Naive thymus-derived CD4-positive, alpha-beta T cell (primary cell): ENCODE measurements around the gene XK. TPM values are rescaled to one million over a fixed set of nuclear protein-coding genes. Genes with fewer than 3 reads are reported as not detected.
"Not testable (repeated sequence)": the region's sequence is repeated elsewhere in the genome, so short reads cannot be mapped to it uniquely, and the experiment has no call there.

Experiments used
- ATAC-seq: fragments of 150-1000 bp; cut with Tn5 transposase; 2 replicates; pipeline ENCODE4 v1.10.0; 2021; ENCODE audit warnings: mild to moderate bottlenecking, moderate library complexity
- CTCF ChIA-PET: fragments of 350-600 bp; sonication (Branson Sonifier 250); formaldehyde crosslinking; loops from one replicate; lab custom pipeline; 2021; ENCODE audit warnings: antibody characterized with exemption; lab: Charles Lee
- POLR2A ChIA-PET: fragments of 350-600 bp; sonication (Branson Sonifier 250); formaldehyde crosslinking; loops from one replicate; lab custom pipeline; 2021; ENCODE audit warnings: antibody characterized with exemption, inconsistent platforms; lab: Charles Lee
- DNase-seq, 9 donors: peaks; one replicate each; pipeline versions ENCODE4 v3.0.0 to v3.0.0-alpha.2; 2020 to 2022; ENCODE audit warnings: mixed read lengths in 1 of 9
- H3K27ac ChIP-seq: one replicate; pipeline ENCODE4 v1.7.0; 2013; ENCODE audit warnings: mild to moderate bottlenecking, low read depth, low read length, moderate library complexity
- H3K27me3 ChIP-seq, 2 donors: one replicate each; pipeline ENCODE4 v1.7.0; 2013; ENCODE audit warnings: low read length in 2 of 2, mild to moderate bottlenecking in 2 of 2, moderate library complexity in 2 of 2; ENCODE audit not compliant: control insufficient read depth in 2 of 2, insufficient read depth in 2 of 2
- H3K36me3 ChIP-seq, 3 experiments: 1 replicate in 2 of 3; 2 replicates in 1 of 3; pipeline ENCODE4 v1.7.0; 2013; ENCODE audit warnings: low read length in 3 of 3, mild to moderate bottlenecking in 3 of 3, moderate library complexity in 1 of 3; ENCODE audit not compliant: insufficient read depth in 3 of 3, control insufficient read depth in 2 of 3
- H3K4me1 ChIP-seq, 2 donors: one replicate each; pipeline ENCODE4 v1.7.0; 2013; ENCODE audit warnings: low read length in 2 of 2, mild to moderate bottlenecking in 2 of 2, moderate library complexity in 1 of 2; ENCODE audit not compliant: control insufficient read depth in 2 of 2, insufficient read depth in 2 of 2
- H3K4me3 ChIP-seq: 2 replicates; pipeline ENCODE4 v1.7.0; 2013; ENCODE audit warnings: mild to moderate bottlenecking, low read length
- H3K9me3 ChIP-seq, 3 experiments: 1 replicate in 2 of 3; 2 replicates in 1 of 3; pipeline ENCODE4 v1.7.0; 2013; ENCODE audit warnings: low read length in 3 of 3; ENCODE audit not compliant: control insufficient read depth in 2 of 3
- H3K27ac Mint-ChIP-seq, 9 donors: one replicate each; pipeline ENCODE4 v1.8.0; 2020 to 2022; ENCODE audit warnings: mixed read lengths in 9 of 9, mild to moderate bottlenecking in 8 of 9, moderate library complexity in 5 of 9, inconsistent platforms in 2 of 9
- H3K27me3 Mint-ChIP-seq, 5 donors: one replicate each; pipeline ENCODE4 v1.8.0; 2021 to 2022; ENCODE audit warnings: mixed read lengths in 5 of 5, mild to moderate bottlenecking in 1 of 5
- H3K36me3 Mint-ChIP-seq, 5 donors: one replicate each; pipeline ENCODE4 v1.8.0; 2020 to 2022; ENCODE audit warnings: mixed read lengths in 5 of 5, mild to moderate bottlenecking in 3 of 5, inconsistent platforms in 1 of 5
- H3K4me1 Mint-ChIP-seq, 7 donors: one replicate each; pipeline ENCODE4 v1.8.0; 2020 to 2022; ENCODE audit warnings: mixed read lengths in 7 of 7, mild to moderate bottlenecking in 3 of 7, inconsistent platforms in 1 of 7
- H3K4me3 Mint-ChIP-seq, 10 donors: one replicate each; pipeline ENCODE4 v1.8.0; 2020 to 2022; ENCODE audit warnings: mild to moderate bottlenecking in 10 of 10, mixed read lengths in 10 of 10, moderate library complexity in 6 of 10, inconsistent platforms in 2 of 10
- H3K9me3 Mint-ChIP-seq, 11 donors: one replicate each; pipeline ENCODE4 v1.8.0; 2020 to 2022; ENCODE audit warnings: mixed read lengths in 11 of 11, mild to moderate bottlenecking in 4 of 11, inconsistent platforms in 1 of 11, moderate library complexity in 1 of 11
- intact Hi-C, 2 donors: fragments of 100-400 bp; cut with micrococcal nuclease; formaldehyde crosslinking; loops; one replicate each; pipeline ENCODE4 v1.15.1; 2023
- polyA plus RNA-seq, 2 donors: library from polyadenylated mRNA; unstranded; fragments of 300-500 nt; fragmentation: Illumina TruSeq; gene quantifications; one replicate each; pipeline ENCODE4 v1.2.3, GENCODE V29; 2021
- total RNA-seq, 6 experiments: library from RNA in 5 of 6; stranded (reverse) in 5 of 6; gene quantifications; 1 replicate in 5 of 6; 2 replicates in 1 of 6; pipeline ENCODE4 v1.2.3 and lab custom pipeline; 2021 to 2026

The XK gene
- total and polyA plus RNA-seq, 7 experiments from 2014 or later = 0.07 to 0.19 (median 0.17) TPM; not detected in 4

DNA sequence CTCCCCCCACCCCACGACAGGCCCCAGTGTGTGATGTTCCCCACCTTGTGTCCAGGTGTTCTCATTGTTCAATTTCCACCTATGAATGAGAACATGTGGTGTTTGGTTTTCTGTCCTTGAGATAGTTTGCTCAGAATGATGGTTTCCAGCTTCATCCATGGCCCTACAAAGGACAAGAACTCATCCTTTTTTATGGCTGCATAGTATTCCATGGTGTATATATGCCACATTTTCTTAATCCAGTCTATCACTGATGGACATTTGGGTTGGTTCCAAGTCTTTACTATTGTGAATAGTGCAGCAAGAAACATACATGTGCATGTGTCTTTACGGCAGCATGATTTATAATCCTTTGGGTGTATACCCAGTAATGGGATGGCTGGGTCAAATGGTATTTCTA is 34.7 kb upstream of the XK start:
- H3K4me1 ChIP-seq, POLR2A ChIA-PET, H3K27ac ChIP-seq, H3K9me3 Mint-ChIP-seq, H3K36me3 Mint-ChIP-seq, ATAC-seq, DNase-seq, H3K36me3 ChIP-seq, H3K4me1 Mint-ChIP-seq, H3K27me3 Mint-ChIP-seq, H3K27ac Mint-ChIP-seq, CTCF ChIA-PET, H3K27me3 ChIP-seq, H3K4me3 ChIP-seq, H3K4me3 Mint-ChIP-seq, H3K9me3 ChIP-seq, intact Hi-C loops: not testable (repeated sequence)

GRCh38 chrX:37651921-37652452 is 33.6 kb upstream of the XK start:
- ATAC-seq (no peak), DNase-seq (no peak)
- Mint-ChIP-seq H3K4me3 (no peak overlapping the region), H3K36me3 (no peaks in the 10 kb centered on the region), H3K4me1 (no peaks in the 10 kb centered on the region), H3K9me3 (peaks cover 0 to 5% (median 0%) of the 10 kb centered on the region in 11 donors), H3K27me3 (no peaks in the 10 kb centered on the region), H3K27ac (no peak overlapping the region)
- no peaks in the 10 kb centered on the region for H3K9me3 ChIP-seq
- POLR2A ChIA-PET = no interaction called here
- H3K27me3 ChIP-seq = no peaks in the 10 kb centered on the region
- H3K4me1 ChIP-seq = no peaks in the 10 kb centered on the region
- CTCF ChIA-PET = no interaction called here
- intact Hi-C loops = no loop called here
- no peaks in the 10 kb centered on the region for H3K36me3 ChIP-seq
- H3K27ac ChIP-seq = no peak overlapping the region
- H3K4me3 ChIP-seq = no peak overlapping the region

DNA sequence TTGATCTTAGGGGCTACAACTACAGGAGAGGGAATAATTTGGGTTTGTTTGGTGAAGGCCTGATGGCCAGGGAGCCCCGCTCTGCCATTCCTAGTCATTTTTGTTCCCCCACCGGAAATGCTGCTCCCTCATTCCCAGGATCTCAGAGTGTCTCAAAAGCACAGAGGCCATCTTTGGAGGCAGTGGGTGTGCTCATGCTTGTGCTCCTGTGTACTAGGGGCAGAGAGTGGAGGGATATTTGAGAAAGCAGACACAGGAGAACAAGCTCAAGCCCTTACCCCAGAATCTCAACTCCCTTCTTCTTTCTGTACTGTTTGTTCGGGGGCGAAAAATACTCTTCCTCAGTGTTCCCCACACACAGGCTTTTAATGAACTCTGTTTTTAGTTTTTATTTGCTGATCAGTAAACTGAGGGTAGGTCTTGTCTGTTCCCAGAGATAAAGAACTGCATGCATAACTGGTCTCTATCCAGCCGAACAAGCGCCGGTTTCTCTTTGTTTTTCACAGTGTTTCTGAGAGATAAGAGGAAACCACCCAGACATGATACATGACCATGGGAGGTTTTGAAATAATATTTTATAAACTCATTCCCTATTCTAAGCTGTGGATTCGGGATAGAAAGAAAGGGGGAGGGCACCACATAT is 32.9 kb upstream of the XK start:
- DNase-seq = no peak
- Histone ChIP-seq H3K27me3 (no peaks in the 10 kb centered on the region), H3K4me1 (no peaks in the 10 kb centered on the region), H3K36me3 (no peaks in the 10 kb centered on the region), H3K4me3 (no peak overlapping the region), H3K27ac (no peak overlapping the region), H3K9me3 (no peaks in the 10 kb centered on the region)
- H3K27ac Mint-ChIP-seq = no peak overlapping the region
- H3K9me3 Mint-ChIP-seq = peaks cover 0 to 5% (median 0%) of the 10 kb centered on the region in 11 donors
- H3K4me1 Mint-ChIP-seq = no peaks in the 10 kb centered on the region
- no peaks in the 10 kb centered on the region for H3K27me3 Mint-ChIP-seq
- ChIA-PET POLR2A (no interaction called here), CTCF (no interaction called here)
- no peak for ATAC-seq
- H3K4me3 Mint-ChIP-seq = no peak overlapping the region
- no peaks in the 10 kb centered on the region for H3K36me3 Mint-ChIP-seq
- intact Hi-C loops = no loop called here

GRCh38 chrX:37653397-37654085 is 32.0 kb upstream of the XK start:
- no peak for DNase-seq
- H3K4me1 ChIP-seq = no peaks in the 10 kb centered on the region
- ChIA-PET POLR2A (no interaction called here), CTCF (no interaction called here)
- no peak for ATAC-seq
- H3K27me3 ChIP-seq = no peaks in the 10 kb centered on the region
- Mint-ChIP-seq H3K9me3 (peaks cover 0 to 5% (median 0%) of the 10 kb centered on the region in 11 donors), H3K27me3 (no peaks in the 10 kb centered on the region), H3K27ac (no peak overlapping the region), H3K4me3 (no peak overlapping the region), H3K36me3 (no peaks in the 10 kb centered on the region), H3K4me1 (no peaks in the 10 kb centered on the region)
- H3K36me3 ChIP-seq = no peaks in the 10 kb centered on the region
- intact Hi-C loops = no loop called here
- H3K4me3 ChIP-seq = no peak overlapping the region
- no peak overlapping the region for H3K27ac ChIP-seq
- no peaks in the 10 kb centered on the region for H3K9me3 ChIP-seq

DNA sequence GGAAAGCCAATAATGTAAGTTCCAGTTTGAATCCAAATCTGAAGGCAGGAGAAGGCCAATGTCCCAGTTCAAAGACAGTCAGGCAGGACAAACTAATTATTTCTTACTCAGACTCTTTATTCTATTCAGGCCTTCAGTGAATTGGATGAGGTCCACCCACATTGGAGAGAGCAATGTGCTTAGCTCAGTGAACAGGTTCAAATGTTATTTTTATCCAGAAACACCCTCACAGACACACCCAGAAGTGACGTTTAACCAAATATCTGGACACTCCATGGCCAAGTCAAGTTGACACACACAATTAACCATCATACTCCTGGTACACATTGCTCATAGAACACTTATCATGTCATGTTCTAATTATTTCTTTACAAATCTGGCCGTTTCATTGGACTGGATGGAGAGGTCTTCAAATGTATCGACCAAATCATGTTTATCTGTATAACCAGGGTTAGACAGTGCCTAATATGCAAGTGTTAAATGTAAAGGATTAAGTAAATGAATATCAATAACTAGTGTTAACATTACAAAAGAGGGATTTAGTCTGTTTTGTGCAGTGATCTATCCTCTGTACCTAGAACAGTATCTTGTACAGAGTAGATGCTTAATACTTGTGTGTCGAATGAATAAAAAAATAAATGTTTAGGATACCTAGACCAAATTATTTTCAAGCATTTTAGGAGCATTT is 27.1 kb upstream of the XK start:
- Mint-ChIP-seq H3K27me3 (peaks cover 0 to 4% (median 0%) of the 10 kb centered on the region in 5 donors), H3K27ac (no peak overlapping the region), H3K4me3 (no peak overlapping the region), H3K36me3 (no peaks in the 10 kb centered on the region), H3K4me1 (no peaks in the 10 kb centered on the region), H3K9me3 (peaks cover 0 to 1% (median 0%) of the 10 kb centered on the region in 11 donors)
- no peak for DNase-seq
- no peak for ATAC-seq
- H3K4me3 ChIP-seq = no peak overlapping the region
- H3K27ac ChIP-seq = no peak overlapping the region
- no peaks in the 10 kb centered on the region for H3K27me3 ChIP-seq
- POLR2A ChIA-PET = no interaction called here
- H3K36me3 ChIP-seq = no peaks in the 10 kb centered on the region
- intact Hi-C loops = no loop called here
- no peaks in the 10 kb centered on the region for H3K9me3 ChIP-seq
- no peaks in the 10 kb centered on the region for H3K4me1 ChIP-seq
- CTCF ChIA-PET = no interaction called here

DNA sequence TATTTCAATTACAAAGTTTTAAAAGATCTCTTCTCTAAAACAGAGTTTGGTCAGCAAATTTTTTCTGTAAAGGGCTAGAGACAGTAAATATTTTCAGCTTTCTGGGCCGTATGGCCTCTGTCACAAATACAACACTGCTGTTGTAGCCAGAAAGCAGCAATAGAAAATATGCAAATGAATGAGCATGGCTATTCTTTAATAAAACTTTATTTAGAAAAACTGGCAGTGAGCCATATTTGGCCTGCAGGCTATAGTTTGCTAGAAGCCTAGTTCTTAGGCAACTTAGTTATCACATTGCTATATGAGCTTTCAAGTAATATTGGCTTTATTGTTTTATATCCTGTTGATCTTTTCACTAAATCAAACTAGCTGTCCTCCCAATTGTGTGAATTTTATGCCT is 26.5 kb upstream of the XK start:
- no peaks in the 10 kb centered on the region for H3K4me1 Mint-ChIP-seq
- intact Hi-C loops = no loop called here
- no peak overlapping the region for H3K4me3 Mint-ChIP-seq
- no peaks in the 10 kb centered on the region for H3K27me3 ChIP-seq
- no peaks in the 10 kb centered on the region for H3K36me3 ChIP-seq
- ATAC-seq (no peak), DNase-seq (no peak)
- CTCF ChIA-PET = no interaction called here
- no peaks in the 10 kb centered on the region for H3K36me3 Mint-ChIP-seq
- peaks cover 0 to 4% (median 0%) of the 10 kb centered on the region in 5 donors for H3K27me3 Mint-ChIP-seq
- H3K4me1 ChIP-seq = no peaks in the 10 kb centered on the region
- H3K9me3 ChIP-seq = no peaks in the 10 kb centered on the region
- no peak overlapping the region for H3K4me3 ChIP-seq
- no peak overlapping the region for H3K27ac Mint-ChIP-seq
- POLR2A ChIA-PET = no interaction called here
- H3K27ac ChIP-seq = no peak overlapping the region
- H3K9me3 Mint-ChIP-seq = peaks cover 0 to 1% (median 0%) of the 10 kb centered on the region in 11 donors
